ENCODE measurements around the gene ETV5.

DNA sequence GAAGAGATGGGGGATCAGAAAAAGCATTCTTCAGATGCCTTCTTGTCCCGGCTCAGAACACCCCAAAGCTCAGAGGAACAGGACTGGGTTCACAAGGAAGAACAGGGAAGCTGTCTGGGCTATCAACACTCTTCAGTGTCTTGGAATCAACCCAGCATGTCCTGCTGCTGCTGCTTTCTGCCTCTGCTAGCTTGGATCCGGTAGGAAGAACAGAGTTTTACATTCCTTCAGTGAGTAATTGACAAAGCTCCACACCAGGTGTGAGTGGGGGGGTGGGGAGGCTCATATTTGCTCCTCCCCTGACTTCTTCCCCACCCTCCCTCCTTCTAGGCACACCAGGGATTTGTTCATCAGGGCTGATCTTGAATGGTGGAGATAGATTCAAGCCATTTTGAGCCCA is 13.1 kb upstream of the ETV5 start:
- no peak for TF ChIP-seq EZH2 (IDR thresholded peaks at IDR 0.05; ENCODE audit: borderline replicate concordance, insufficient read depth, low read depth, low read length, poor library complexity, severe bottlenecking)
- TF ChIP-seq, protein P1, sequence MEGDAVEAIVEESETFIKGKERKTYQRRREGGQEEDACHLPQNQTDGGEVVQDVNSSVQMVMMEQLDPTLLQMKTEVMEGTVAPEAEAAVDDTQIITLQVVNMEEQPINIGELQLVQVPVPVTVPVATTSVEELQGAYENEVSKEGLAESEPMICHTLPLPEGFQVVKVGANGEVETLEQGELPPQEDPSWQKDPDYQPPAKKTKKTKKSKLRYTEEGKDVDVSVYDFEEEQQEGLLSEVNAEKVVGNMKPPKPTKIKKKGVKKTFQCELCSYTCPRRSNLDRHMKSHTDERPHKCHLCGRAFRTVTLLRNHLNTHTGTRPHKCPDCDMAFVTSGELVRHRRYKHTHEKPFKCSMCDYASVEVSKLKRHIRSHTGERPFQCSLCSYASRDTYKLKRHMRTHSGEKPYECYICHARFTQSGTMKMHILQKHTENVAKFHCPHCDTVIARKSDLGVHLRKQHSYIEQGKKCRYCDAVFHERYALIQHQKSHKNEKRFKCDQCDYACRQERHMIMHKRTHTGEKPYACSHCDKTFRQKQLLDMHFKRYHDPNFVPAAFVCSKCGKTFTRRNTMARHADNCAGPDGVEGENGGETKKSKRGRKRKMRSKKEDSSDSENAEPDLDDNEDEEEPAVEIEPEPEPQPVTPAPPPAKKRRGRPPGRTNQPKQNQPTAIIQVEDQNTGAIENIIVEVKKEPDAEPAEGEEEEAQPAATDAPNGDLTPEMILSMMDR (IDR thresholded peaks at IDR 0.05) = no peak
